ENCODE results near the gene UNC5CL.

Gene UNC5CL

DNA sequence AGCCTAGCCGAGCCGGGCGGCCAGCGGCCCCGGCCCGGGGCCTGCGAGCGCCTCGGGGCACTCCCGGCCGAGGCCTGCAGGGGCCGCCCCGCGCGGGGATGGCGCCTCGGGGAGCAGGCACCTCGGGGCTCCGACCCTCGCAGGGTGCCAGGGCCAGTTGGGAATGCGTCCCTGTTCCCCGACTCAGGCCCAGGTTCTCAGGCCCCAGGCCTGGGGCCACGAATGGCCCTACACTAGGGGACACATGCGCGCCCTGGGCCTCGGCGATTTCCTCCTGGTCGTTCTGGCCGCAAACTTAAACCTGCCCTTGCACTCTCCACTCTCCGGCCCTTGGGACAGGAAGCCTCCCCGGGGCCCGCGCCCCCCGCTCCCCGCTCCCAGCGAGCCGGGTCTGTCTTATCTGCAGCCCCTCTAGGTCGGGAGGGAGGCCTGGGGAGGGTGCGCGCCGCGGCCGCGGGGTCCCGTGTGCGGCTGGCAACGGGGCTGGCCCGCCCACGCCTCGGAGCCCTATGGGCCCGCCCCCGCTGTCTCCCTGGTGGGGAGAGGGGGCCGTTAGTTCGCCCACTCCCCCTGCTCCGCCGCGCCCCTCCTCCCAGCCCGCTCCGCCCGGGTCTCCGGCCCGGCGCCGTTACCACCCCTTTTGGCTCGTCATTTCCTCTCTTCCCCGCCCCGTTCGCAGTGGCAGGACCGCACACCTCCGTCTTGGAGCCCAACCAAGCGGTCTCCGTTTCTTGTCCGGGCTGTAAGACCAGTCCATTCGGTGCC, 34.4 kb upstream of the UNC5CL start:
- in situ Hi-C loops (cut with MboI; ENCODE audit: low sequenced_read_pairs, unreplicated experiment), result no loop called here
- peak; percentile 76 for DNase-seq (ENCODE audit: low spot score)
- TF ChIP-seq, protein P1, sequence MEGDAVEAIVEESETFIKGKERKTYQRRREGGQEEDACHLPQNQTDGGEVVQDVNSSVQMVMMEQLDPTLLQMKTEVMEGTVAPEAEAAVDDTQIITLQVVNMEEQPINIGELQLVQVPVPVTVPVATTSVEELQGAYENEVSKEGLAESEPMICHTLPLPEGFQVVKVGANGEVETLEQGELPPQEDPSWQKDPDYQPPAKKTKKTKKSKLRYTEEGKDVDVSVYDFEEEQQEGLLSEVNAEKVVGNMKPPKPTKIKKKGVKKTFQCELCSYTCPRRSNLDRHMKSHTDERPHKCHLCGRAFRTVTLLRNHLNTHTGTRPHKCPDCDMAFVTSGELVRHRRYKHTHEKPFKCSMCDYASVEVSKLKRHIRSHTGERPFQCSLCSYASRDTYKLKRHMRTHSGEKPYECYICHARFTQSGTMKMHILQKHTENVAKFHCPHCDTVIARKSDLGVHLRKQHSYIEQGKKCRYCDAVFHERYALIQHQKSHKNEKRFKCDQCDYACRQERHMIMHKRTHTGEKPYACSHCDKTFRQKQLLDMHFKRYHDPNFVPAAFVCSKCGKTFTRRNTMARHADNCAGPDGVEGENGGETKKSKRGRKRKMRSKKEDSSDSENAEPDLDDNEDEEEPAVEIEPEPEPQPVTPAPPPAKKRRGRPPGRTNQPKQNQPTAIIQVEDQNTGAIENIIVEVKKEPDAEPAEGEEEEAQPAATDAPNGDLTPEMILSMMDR (IDR thresholded peaks at IDR 0.05; ENCODE audit: borderline replicate concordance, control extremely low read depth, extremely low read depth, insufficient read depth, missing control alignments), result peak; percentile 2

DNA sequence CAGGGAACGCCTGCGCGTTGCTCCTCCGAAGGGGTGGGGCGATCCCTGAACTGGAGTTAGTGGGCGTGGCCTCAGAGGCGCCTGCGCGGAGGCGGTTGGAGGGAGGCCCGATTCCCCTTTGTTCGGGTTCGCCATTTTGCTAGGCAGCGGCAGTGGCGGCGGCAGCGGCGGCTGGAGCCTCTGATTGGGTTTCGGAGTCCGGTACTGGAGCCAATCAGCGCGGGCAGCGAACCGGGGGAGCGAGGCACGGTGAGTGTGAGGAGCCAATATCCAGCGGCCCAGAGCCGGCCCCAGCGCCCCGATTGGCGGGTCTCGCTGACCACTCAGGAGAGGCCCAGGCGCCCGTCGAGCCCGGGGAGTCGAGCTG, 33.8 kb upstream of the UNC5CL start, which contains the start of gene NFYA:
NFYA (plus strand) TSS at position 139 of the 367 bp plus-strand sequence. CDS start 6,116 bp downstream, outside the sequence.
- TF ChIP-seq, protein P1 (IDR thresholded peaks at IDR 0.05; ENCODE audit: borderline replicate concordance, control extremely low read depth, extremely low read depth, insufficient read depth, missing control alignments), result no peak
- in situ Hi-C loops (cut with MboI; ENCODE audit: low sequenced_read_pairs, unreplicated experiment), result no loop called here
- DNase-seq (ENCODE audit: low spot score), result no peak

DNA sequence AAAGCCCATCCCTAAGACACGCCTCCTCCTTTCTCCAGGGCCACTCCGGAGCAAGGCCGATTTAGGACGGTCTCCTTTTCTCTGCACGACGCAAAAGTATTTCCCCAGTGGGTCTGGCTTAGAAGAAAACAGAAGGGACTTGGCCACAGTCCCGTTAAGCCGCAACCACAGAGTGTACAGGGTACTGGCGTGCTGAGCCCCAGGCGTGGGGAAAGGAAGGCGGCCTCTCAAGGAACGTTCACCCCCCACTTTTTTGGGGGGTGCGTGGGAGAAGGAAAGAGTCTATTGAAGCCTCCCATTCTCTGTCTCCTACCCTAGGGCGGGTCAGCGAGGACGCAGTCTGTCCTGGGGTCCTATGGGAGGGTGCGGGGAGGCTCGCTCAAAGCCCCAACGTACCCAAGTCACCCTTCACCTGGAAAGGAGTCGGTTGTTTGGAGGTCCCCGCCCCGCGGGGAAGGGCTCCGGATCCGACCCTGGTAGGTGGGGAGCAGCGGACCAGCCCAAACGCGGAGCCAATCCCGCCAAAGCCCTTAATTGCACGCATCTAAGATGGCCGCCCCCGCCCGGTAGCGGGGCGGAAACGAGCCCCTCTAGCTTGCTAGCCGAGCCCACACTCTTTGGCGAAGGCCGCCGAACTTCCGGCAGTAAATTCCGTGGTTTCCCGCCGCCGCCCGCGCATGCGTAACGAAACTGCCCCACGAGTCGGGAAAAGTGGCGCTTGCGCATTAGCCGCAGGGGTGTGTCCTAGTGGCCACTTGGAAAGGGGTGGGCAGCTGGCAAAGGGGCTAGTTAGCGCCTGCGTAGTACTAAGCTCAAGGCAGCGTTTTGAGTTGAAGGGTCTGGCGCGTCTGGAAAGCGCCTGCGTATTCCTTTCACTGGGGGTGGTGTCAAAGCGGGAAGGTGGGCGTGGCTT, 33.2 kb upstream of the UNC5CL start, which contains the start of gene OARD1:
OARD1 (minus strand) TSS at position 434 of the 913 bp plus-strand sequence. CDS start 722 bp downstream, outside the sequence.
- peak; percentile 97 for DNase-seq (ENCODE audit: low spot score)
- TF ChIP-seq, protein P1 (IDR thresholded peaks at IDR 0.05; ENCODE audit: borderline replicate concordance, control extremely low read depth, extremely low read depth, insufficient read depth, missing control alignments), result no peak
- in situ Hi-C loops (cut with MboI; ENCODE audit: low sequenced_read_pairs, unreplicated experiment), result no loop called here

DNA sequence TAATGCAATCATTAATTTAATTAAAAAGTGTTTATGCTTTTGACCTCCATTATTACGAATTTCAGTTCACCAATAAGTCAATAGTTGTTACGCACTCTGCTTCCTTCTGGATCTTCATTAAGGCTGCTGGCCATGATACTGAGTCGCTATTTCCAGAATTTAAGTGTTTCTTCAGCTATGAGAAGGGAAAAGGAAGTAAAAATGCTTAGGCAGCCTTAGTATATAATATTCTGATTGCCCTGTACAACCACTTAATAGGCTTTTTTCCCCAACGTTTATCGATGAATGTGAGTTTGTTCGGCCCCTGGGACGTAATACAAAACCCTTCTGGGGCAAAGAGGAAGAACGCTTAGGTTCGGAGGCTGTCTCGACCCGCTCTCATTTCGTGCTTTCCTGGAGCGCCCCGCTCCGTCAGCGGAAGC, 32.5 kb upstream of the UNC5CL start:
- DNase-seq (ENCODE audit: low spot score), result no peak
- TF ChIP-seq, protein P1 (IDR thresholded peaks at IDR 0.05; ENCODE audit: borderline replicate concordance, control extremely low read depth, extremely low read depth, insufficient read depth, missing control alignments), result no peak
- in situ Hi-C loops (cut with MboI; ENCODE audit: low sequenced_read_pairs, unreplicated experiment), result no loop called here

DNA sequence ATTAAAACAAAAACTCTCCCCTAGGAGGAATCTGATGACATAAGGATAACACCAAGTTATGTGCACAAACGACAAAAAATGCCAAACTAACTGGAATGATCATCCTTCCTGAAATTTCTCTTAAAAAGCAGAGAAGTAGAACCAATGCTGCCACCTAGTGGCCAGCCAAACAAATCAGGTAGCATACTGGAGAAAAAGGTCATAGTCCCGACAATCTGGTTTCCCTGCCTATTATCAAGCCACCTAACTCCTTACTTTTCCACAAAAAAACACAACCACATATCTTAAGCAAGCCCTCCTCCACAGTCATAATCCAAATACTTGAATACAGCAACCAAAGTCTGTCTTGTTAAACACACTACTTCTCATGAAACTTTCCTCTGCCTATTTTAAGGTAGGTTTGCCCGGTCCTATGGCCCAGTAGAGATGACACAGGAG, 27.9 kb upstream of the UNC5CL start:
- in situ Hi-C loops (cut with MboI; ENCODE audit: low sequenced_read_pairs, unreplicated experiment), result no loop called here
- TF ChIP-seq, protein P1 (IDR thresholded peaks at IDR 0.05; ENCODE audit: borderline replicate concordance, control extremely low read depth, extremely low read depth, insufficient read depth, missing control alignments), result peak; percentile 74
- peak; percentile 36 for DNase-seq (ENCODE audit: low spot score)

DNA sequence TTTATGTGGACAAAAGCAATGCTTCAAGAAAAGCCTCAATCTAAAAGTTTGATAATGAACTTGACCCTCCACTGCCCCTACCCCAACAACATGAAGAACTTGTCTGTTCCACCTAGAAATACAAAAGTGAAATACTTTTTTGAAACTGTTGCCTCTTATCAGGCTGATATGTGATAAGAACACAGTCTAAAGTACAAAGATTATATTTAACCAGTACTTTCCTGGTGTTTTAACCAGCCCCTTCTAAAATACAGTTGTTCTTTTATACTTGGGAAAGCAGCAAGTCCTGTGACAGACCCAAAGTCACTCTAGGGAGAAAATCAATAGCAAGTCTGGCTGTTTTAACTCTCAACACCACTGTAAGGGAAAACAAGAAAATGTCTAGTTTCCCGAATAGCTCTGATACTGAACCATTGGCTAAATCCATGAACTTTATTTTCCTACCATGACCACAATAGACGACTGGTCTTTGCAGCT, 26.6 kb upstream of the UNC5CL start:
- DNase-seq (ENCODE audit: low spot score), result no peak
- in situ Hi-C loops (cut with MboI; ENCODE audit: low sequenced_read_pairs, unreplicated experiment), result no loop called here
- TF ChIP-seq, protein P1 (IDR thresholded peaks at IDR 0.05; ENCODE audit: borderline replicate concordance, control extremely low read depth, extremely low read depth, insufficient read depth, missing control alignments), result no peak
